Activated effector memory CD4-positive, alpha-beta T cell treated with Interleukin-2 at 50 U/mL for 16 hours (primary cell): Measurements from ENCODE around the gene SNRNP200.
A peak's percentile ranks its signal among the peaks of the same experiment; 100 is the strongest.
"Not testable (repeated sequence)": the region's sequence is repeated elsewhere in the genome, so short reads cannot be mapped to it uniquely, and the experiment has no call there.

Source experiments
- DNase-seq: peaks from one replicate; pipeline ENCODE4 v3.0.0-alpha.2; 2020

The SNRNP200 gene

DNA sequence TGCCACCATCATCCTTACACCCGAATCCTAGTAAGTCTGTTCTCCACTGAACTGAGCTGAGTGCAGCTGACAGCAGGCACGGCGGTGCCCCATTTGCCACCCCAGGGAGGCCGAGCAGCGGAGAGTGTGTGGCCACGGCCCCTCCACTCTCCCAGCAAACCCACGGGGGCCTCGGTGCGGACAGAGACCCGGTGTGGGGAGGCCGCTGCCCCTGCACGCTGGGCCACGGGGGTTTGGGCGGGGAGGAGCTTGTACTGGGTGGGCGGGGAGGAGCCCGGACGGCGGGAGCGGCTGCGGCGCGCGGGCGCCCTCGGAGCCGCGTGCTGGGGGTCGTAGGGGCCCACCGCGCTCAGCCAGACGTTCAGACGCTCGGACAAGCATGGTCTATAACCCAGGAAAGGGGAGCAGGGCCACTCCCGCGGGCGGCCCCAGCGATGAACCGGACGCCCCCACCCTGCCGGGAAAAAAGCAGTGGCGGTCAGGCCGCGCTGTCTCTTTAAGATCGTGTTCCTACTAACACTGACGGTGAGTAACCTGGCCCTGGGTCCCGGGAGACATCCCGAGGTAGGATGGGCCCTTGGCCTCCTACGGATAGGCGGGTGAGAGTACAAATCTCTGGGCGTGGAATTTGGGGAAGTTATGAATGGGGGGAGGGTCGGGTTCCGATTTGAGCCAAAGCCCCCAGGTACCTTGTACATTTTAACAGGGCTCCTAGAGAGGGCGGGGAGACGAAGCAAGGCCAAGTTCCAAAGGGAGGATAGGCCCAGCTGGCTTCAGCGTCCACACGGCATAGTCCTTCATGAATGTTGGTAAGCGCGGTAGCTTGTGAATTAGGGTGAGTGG, 19.9 kb upstream of the SNRNP200 start, which contains the start of gene ITPRIPL1:
Gene ITPRIPL1 (plus strand): TSS at position 277 of the 843 bp plus-strand sequence. CDS start 523 bp downstream, at position 800.
- peak; percentile 14 for DNase-seq

DNA sequence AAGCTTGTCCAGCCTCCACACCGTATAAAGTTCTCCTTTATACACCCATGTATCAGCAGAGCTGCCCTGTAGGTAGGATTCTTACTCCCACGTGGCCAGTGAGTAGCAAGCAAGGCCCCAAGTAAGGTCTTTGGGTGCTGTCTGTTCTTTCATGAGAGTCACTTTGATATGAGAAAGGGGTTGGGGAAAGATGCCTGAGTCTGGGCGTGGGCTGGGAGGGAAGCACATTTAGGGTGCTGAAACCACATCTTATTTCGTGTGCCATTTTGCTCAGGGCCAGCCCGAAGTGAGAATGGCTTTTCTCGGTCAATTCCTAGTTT, 19.3 kb upstream of the SNRNP200 start:
- no peak for DNase-seq

- DNase-seq = no peak
Measured at GRCh38 chr2:96323849-96324248, 18.5 kb upstream of the SNRNP200 start.

DNA sequence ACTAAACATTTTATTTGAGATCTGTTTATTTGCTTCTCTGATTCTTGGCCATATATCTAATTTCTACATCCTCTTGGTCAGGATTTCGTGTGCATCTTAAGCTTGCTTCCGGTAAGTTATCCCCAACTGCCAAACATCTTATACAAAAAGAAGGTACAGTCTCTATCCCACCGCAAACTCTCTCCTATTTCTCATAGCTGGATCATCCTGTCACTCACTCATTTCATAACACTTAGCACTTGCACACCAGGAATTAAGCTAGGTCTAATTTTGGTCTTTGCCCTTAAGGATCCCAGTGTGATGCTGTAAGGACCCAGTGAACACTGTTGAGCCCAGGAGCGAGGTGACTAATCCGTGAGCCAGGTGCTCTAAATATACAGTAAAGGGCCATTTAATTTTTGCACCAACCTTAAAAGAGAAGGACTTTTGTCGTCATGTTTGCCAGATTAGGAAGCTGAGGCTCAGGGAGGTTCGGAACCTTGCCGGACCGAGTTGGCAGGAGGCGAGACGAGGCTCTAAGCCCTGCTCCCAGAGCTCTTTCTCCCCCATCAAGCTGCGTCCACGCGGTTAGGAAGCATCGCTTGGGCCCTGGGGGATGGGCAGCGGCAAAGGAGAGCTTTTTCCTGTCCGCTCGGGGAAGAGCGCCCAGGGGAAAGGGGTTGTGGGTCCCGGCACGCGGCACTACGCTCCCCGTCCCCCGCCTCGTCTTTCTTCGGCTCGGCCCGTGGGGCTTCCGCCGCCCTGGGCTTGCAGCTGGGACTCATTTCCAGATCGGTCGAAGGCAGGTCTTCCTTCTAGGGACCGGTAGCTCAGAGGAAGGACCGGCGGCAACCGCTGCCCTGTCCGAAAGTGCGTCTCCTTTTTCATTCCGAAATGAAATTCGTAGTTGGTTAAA, 15.6 kb upstream of the SNRNP200 start:
- peak; percentile 14 for DNase-seq

DNA sequence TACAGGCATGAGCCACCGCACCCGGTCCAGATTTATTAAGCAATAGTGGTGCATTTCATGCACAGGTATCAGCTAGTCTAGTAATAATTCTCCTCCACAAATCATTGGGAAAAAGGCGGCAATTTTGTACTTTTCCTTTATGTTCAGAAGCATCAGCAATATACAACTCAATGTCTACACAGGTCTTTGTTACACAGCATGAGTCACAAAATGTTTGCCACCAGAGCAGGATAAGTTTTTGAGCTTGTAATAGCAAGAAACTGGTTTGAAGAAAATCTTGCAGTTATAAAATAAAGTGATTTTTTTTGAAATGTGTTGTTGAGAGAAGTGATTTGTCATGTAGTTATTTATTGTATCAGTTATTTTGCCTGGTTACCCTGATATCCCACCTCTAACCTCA, 15.0 kb upstream of the SNRNP200 start:
- no peak for DNase-seq

DNA sequence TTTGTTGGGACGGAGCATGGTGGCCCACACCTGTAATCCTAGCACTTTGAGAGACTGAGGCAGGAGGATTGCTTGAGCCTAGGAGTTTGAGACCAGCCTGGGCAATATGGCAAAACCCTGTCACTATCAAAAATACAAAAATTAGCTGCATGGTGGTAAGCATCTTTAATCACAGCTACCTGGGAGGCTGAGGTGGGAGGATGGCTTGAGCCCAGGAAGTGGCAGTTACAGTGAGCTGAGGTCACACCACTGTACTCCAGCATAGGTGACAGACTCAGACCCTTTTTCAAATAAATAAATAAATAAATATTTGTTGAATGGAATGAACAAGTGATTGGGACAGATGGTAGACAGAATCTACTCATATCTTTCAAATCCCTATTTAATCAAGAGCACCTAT, 14.1 kb upstream of the SNRNP200 start:
- DNase-seq = no peak

- DNase-seq = no peak
Measured at GRCh38 chr2:96318723-96319122, 13.4 kb upstream of the SNRNP200 start.

GRCh38 chr2:96317584-96317997, 12.2 kb upstream of the SNRNP200 start:
- no peak for DNase-seq

DNA sequence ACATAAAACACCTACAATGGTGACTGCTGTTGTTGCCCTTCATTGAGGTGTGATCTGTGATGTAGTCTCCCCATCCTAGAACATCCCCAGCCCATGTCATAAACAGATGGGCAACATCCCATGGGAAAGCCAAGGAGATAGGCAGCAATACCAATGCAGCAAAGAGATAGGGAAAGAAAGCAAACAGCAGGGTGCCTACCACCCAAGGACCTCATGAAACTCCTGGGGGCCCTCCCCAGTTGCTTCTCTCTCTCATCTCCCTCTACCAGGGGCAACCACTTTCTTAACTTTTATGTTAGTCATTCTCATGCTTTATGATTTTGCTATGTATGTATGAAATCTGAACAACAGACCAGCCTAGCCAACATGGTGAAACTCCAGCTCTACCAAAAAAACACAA, 11.7 kb upstream of the SNRNP200 start:
- DNase-seq = no peak

DNA sequence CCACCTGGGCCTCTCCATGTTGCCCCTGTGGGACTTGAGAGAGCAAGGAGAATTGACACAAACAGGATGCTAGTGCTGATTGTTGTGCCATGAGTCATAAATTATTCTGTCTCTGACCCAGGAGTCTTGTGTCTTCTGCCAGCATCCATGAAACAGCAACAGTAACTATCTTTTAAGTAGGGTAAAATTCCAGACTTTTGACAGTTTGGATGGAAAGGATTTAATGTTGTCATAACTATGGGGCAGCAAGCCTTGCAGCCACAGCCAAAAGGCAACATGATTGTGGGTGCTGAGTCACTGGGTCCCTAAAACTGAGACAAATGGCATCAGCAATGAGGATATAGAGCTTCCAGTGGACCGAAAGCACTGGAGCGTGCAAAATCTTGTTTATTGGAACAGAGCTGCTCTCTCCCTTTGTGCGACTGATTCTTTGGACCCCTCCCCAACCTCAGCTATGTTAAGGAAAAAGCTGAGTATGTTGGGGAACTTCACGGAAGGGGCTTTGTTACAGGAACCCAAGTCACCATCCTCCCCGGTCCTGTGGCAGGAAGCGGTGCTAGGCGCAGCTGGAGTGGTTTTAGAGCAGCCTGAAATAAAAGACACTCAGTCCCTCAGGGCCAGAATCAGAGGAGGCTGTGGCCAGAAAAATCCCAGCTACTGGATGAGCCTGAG, 10.2 kb upstream of the SNRNP200 start:
- peak; percentile 24 for DNase-seq

GRCh38 chr2:96315005-96315399, 9.7 kb upstream of the SNRNP200 start:
- no peak for DNase-seq

GRCh38 chr2:96308248-96308647, 2.9 kb upstream of the SNRNP200 start:
- DNase-seq = no peak

DNA sequence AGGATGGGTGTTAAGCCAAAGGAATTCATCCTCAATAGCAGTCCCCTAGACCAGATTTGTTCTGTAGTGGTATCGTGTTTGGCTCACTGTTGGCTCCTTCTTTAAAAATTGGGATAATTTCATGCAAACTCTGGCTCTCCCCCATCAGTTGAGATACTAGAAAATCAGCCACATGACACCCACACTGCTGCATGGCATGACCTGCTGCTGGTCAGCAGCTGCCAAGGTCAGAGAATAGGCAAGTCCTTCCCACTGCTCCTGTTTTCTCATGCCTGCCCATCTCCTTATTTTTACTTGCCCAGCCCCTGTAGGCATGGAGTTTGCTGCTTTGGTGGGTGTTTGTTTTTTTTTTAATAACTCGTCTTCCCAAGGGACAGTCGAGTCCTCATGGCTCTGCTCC, 1.0 kb upstream of the SNRNP200 start:
- no peak for DNase-seq

GRCh38 chr2:96305979-96306308, 598 bp upstream of the SNRNP200 start:
- no peak for DNase-seq

DNA sequence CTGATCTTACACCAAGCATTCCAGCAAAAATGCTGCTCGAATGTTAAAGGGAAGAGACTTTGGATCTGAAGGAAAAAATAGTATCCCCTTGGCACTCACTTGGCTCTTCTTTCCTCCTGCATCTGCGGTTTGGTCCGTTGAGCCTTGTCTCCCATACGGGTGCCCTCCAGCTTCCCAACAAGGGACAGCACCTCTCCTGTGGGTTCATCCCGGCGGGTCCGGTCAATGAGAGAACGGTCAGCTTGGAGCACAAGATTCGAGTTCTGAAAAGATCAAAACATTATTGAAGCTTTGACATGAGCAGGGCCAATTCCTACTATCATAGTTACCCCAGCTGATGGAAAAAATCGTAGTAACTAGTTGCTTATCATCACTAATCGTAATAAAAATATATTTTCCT, 740 bp downstream of the SNRNP200 start:
- DNase-seq = no peak

GRCh38 chr2:96301865-96302264, 3.5 kb downstream of the SNRNP200 start:
- no peak for DNase-seq

- DNase-seq = no peak
Measured at GRCh38 chr2:96296925-96297324, 8.4 kb downstream of the SNRNP200 start.

- not testable (repeated sequence) for DNase-seq
Measured at GRCh38 chr2:96294271-96294670, 11.1 kb downstream of the SNRNP200 start.

GRCh38 chr2:96291751-96292150, 13.6 kb downstream of the SNRNP200 start:
- DNase-seq = no peak

GRCh38 chr2:96287273-96287856, 18.0 kb downstream of the SNRNP200 start:
- no peak for DNase-seq

GRCh38 chr2:96276787-96277499, 28.4 kb downstream of the SNRNP200 start:
- no peak for DNase-seq

DNA sequence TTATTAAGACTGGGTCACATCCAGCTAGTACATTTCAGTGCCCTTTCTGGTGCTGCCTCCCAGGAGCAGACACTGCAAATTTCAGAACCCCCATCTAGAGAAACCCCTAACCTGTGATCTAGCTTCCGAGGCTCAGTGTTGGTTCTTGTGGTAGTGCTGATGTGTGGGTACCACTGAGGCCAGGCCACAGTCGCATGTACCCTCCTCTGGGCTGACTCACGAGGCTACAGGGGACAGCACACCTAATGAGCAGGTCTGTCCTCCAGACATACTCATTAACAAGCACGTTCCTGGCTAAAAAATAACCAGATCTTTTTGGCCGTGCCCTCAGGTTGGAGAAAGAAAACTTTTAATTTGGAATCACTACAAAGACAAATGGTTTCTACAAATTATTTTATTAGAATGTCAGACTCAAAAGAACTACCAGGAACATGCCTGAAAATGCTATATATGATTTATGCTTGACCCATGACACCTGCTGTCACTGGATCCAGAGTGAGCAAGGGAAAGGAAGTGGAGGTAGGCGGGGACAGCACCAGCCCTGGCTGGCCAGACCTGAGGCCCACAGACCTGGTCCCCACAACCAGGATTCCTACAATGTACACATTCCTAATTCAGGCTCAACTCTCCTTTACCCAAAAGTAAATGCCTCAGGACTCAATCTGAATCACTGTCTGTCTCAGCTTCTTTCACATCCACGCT, 30.8 kb downstream of the SNRNP200 start:
- no peak for DNase-seq
